Left kidney (tissue), 2 donors: Measurements from ENCODE around the gene VPS41. TPM values are rescaled to one million over a fixed set of nuclear protein-coding genes. Genes with fewer than 3 reads are reported as not detected.

Experiments
- DNase-seq: peaks from one replicate; pipeline ENCODE4 v3.0.0-alpha.2; 2013
- polyA plus RNA-seq: library from polyadenylated mRNA; unstranded; fragments of 120-200 nt; gene quantifications from one replicate; pipeline ENCODE4 v1.2.1, GENCODE V29; 2013; ENCODE audit not compliant: insufficient read length

The VPS41 gene
- polyA plus RNA-seq, 1 donor = 102 TPM

- no peak for DNase-seq
Measured at GRCh38 chr7:38907766-38908165, 1.2 kb downstream of the VPS41 start.

GRCh38 chr7:38907066-38907465 lies 1.9 kb downstream of the VPS41 start:
- no peak for DNase-seq

- no peak for DNase-seq
Measured at GRCh38 chr7:38905056-38905759, 3.8 kb downstream of the VPS41 start.

GRCh38 chr7:38903057-38903456 lies 5.9 kb downstream of the VPS41 start:
- DNase-seq = no peak

GRCh38 chr7:38902449-38902848 lies 6.5 kb downstream of the VPS41 start:
- no peak for DNase-seq

GRCh38 chr7:38893061-38893460 lies 15.9 kb downstream of the VPS41 start:
- no peak for DNase-seq

GRCh38 chr7:38890597-38890996 lies 18.4 kb downstream of the VPS41 start:
- DNase-seq = no peak

GRCh38 chr7:38889872-38890432 lies 19.0 kb downstream of the VPS41 start:
- no peak for DNase-seq

- no peak for DNase-seq
Measured at GRCh38 chr7:38889079-38889478, 19.9 kb downstream of the VPS41 start.

GRCh38 chr7:38886265-38886664 lies 22.7 kb downstream of the VPS41 start:
- no peak for DNase-seq

GRCh38 chr7:38883706-38884105 lies 25.3 kb downstream of the VPS41 start:
- no peak for DNase-seq

GRCh38 chr7:38881947-38882684 lies 26.9 kb downstream of the VPS41 start:
- no peak for DNase-seq

GRCh38 chr7:38881015-38881414 lies 28.0 kb downstream of the VPS41 start:
- no peak for DNase-seq

GRCh38 chr7:38880454-38880853 lies 28.5 kb downstream of the VPS41 start:
- no peak for DNase-seq

- DNase-seq = no peak
Measured at GRCh38 chr7:38880035-38880434, 29.0 kb downstream of the VPS41 start.

- DNase-seq = no peak
Measured at GRCh38 chr7:38878694-38879457, 30.1 kb downstream of the VPS41 start.

- DNase-seq = no peak
Measured at GRCh38 chr7:38873433-38873832, 35.6 kb downstream of the VPS41 start.

GRCh38 chr7:38872202-38872601 lies 36.8 kb downstream of the VPS41 start:
- DNase-seq = no peak

- DNase-seq = no peak
Measured at GRCh38 chr7:38870147-38870546, 38.8 kb downstream of the VPS41 start.

GRCh38 chr7:38863601-38864291 lies 45.2 kb downstream of the VPS41 start:
- peak; percentile 3 for DNase-seq

GRCh38 chr7:38862666-38863065 lies 46.3 kb downstream of the VPS41 start:
- DNase-seq = no peak

- DNase-seq = no peak
Measured at GRCh38 chr7:38858259-38858884, 50.6 kb downstream of the VPS41 start.
